IMR-90 (cell line): ENCODE data around the gene MAP2K5. TPM values are rescaled to one million over a fixed set of nuclear protein-coding genes. Genes with fewer than 3 reads are reported as not detected.

Source experiments
- ATAC-seq: fragments of 200-7000 bp; cut with Tn5 transposase; 2 replicates; pipeline ENCODE4 v1.9.1; 2020; ENCODE audit warnings: low read depth, mild to moderate bottlenecking, moderate library complexity
- BruUV-seq: library from RNA; stranded (reverse); fragments of 400-500 nt; replicated peaks from 2 replicates; lab custom pipeline; 2021; lab: Mats Ljungman, UMichigan
- CTCF ChIA-PET: fragments of 300-600 bp; formaldehyde crosslinking; extraction: SDS; loops from one replicate; lab custom pipeline; 2021; ENCODE audit warnings: antibody characterized with exemption; lab: Yijun Ruan, JAX
- POLR2A ChIA-PET: fragments of 300-600 bp; sonication (Branson Sonifier 250); formaldehyde crosslinking; loops from one replicate; lab custom pipeline; 2022; ENCODE audit warnings: antibody characterized with exemption; ENCODE audit not compliant: unreplicated experiment; lab: Charles Lee
- DNase-seq: peaks from one replicate; pipeline ENCODE4 v3.0.0; 2013
- H2AFZ ChIP-seq: replicated peaks from 2 replicates; pipeline ENCODE3; 2013; ENCODE audit warnings: low read length, mild to moderate bottlenecking; ENCODE audit not compliant: poor library complexity
- H2AK5ac ChIP-seq: 2 replicates; pipeline ENCODE4 v1.6.1; 2013; ENCODE audit warnings: low read depth, low read length, inconsistent platforms
- H2AK9ac ChIP-seq: replicated peaks from 2 replicates; pipeline ENCODE3; 2013; ENCODE audit warnings: mild to moderate bottlenecking, low read depth, low read length, moderate library complexity; ENCODE audit not compliant: poor library complexity
- H2BK120ac ChIP-seq: 2 replicates; pipeline ENCODE4 v1.6.1; 2013; ENCODE audit warnings: low read depth, low read length, inconsistent platforms
- H2BK15ac ChIP-seq: 3 replicates; pipeline ENCODE4 v1.6.1; 2013; ENCODE audit warnings: low read depth, low read length, inconsistent platforms
- H2BK20ac ChIP-seq: 2 replicates; pipeline ENCODE4 v1.6.1; 2013; ENCODE audit warnings: low read depth, mild to moderate bottlenecking, inconsistent platforms, low read length, moderate library complexity
- H2BK5ac ChIP-seq: 2 replicates; pipeline ENCODE4 v1.6.1; 2013; ENCODE audit warnings: mild to moderate bottlenecking, low read depth, low read length, inconsistent platforms; ENCODE audit not compliant: poor library complexity, severe bottlenecking
- H3K14ac ChIP-seq: replicated peaks from 2 replicates; pipeline ENCODE4 v1.6.1; 2013; ENCODE audit warnings: low read depth, low read length, inconsistent platforms
- H3K18ac ChIP-seq: 2 replicates; pipeline ENCODE4 v1.6.1; 2013; ENCODE audit warnings: low read depth, low read length, control low read depth
- H3K23ac ChIP-seq: 2 replicates; pipeline ENCODE4 v1.6.1; 2013; ENCODE audit warnings: low read depth, low read length, inconsistent platforms
- H3K27ac ChIP-seq: 2 replicates; pipeline ENCODE4 v1.5.1; 2013; ENCODE audit warnings: mild to moderate bottlenecking, control low read depth, low read length; ENCODE audit not compliant: insufficient read depth
- H3K27me3 ChIP-seq: 2 replicates; pipeline ENCODE4 v1.6.1; 2013; ENCODE audit warnings: low read length; ENCODE audit not compliant: control insufficient read depth, insufficient read depth
- H3K36me3 ChIP-seq: 2 replicates; pipeline ENCODE4 v1.6.1; 2013; ENCODE audit warnings: low read length, mixed read lengths; ENCODE audit not compliant: control insufficient read depth, insufficient read depth
- H3K4ac ChIP-seq: 2 replicates; pipeline ENCODE4 v1.6.1; 2013; ENCODE audit warnings: low read depth, low read length, inconsistent platforms
- H3K4me1 ChIP-seq: 2 replicates; pipeline ENCODE4 v1.6.1; 2013; ENCODE audit warnings: low read length, mixed read lengths; ENCODE audit not compliant: control insufficient read depth, insufficient read depth
- H3K4me2 ChIP-seq: 2 replicates; pipeline ENCODE4 v1.6.1; 2013; ENCODE audit warnings: low read depth, mild to moderate bottlenecking, control low read depth, low read length, moderate library complexity
- H3K4me3 ChIP-seq: 2 replicates; pipeline ENCODE4 v1.5.1; 2013; ENCODE audit warnings: low read depth, mild to moderate bottlenecking, control low read depth, low read length, moderate library complexity; ENCODE audit not compliant: insufficient read depth
- H3K56ac ChIP-seq: 2 replicates; pipeline ENCODE4 v1.6.1; 2013; ENCODE audit warnings: low read length, inconsistent platforms; ENCODE audit not compliant: insufficient read depth; ENCODE audit errors: extremely low read depth
- H3K79me1 ChIP-seq, 2 experiments: 2 replicates each; pipeline ENCODE4 v1.6.1; 2013; ENCODE audit warnings: low read length in 2 of 2, inconsistent platforms in 1 of 2, low read depth in 1 of 2
- H3K9ac ChIP-seq: 2 replicates; pipeline ENCODE4 v1.6.1; 2013; ENCODE audit warnings: low read depth, low read length, control low read depth
- H3K9me1 ChIP-seq: 2 replicates; pipeline ENCODE4 v1.6.1; 2013; ENCODE audit warnings: low read length, inconsistent platforms; ENCODE audit not compliant: insufficient read depth
- H3K9me3 ChIP-seq: 2 replicates; pipeline ENCODE4 v1.6.1; 2013; ENCODE audit warnings: low read length; ENCODE audit not compliant: control insufficient read depth, insufficient read depth
- H4K20me1 ChIP-seq: 2 replicates; pipeline ENCODE4 v1.6.1; 2013; ENCODE audit warnings: low read length, inconsistent platforms; ENCODE audit not compliant: insufficient read depth
- H4K5ac ChIP-seq: 2 replicates; pipeline ENCODE4 v1.6.1; 2013; ENCODE audit warnings: mild to moderate bottlenecking, low read depth, low read length, control low read depth
- H4K8ac ChIP-seq, 2 experiments: 2 replicates each; pipeline ENCODE4 v1.6.1; 2013; ENCODE audit warnings: low read depth in 2 of 2, low read length in 2 of 2, control low read depth in 1 of 2, inconsistent platforms in 1 of 2
- H4K91ac ChIP-seq: 2 replicates; pipeline ENCODE4 v1.6.1; 2013; ENCODE audit warnings: low read depth, low read length, inconsistent platforms; ENCODE audit not compliant: insufficient read depth
- BHLHE40 ChIP-seq: fragments of 150-350 bp; IDR thresholded peaks from 2 replicates; pipeline ENCODE4 v1.6.1; 2016; ENCODE audit warnings: mild to moderate bottlenecking, low read depth, low read length
- CEBPB ChIP-seq: IDR thresholded peaks from 2 replicates; pipeline ENCODE4 v1.6.1; 2012; ENCODE audit warnings: low read depth, low read length, improper control_type of control experiment
- CHD1 ChIP-seq: IDR thresholded peaks from 2 replicates; pipeline ENCODE4 v1.6.1; 2012; ENCODE audit warnings: low read depth, low read length, improper control_type of control experiment
- FOS ChIP-seq: fragments of 150-350 bp; IDR thresholded peaks from 2 replicates; pipeline ENCODE4 v1.6.1; 2016; ENCODE audit warnings: low read depth, low read length
- MAFK ChIP-seq: IDR thresholded peaks from 2 replicates; pipeline ENCODE4 v1.6.1; 2012; ENCODE audit warnings: low read depth, low read length, improper control_type of control experiment
- MAZ ChIP-seq: IDR thresholded peaks from 2 replicates; pipeline ENCODE4 v1.6.1; 2012; ENCODE audit warnings: low read depth, mild to moderate bottlenecking, low read length, improper control_type of control experiment, moderate library complexity, borderline replicate concordance
- MXI1 ChIP-seq: IDR thresholded peaks from 2 replicates; pipeline ENCODE4 v1.6.1; 2012; ENCODE audit warnings: low read depth, mild to moderate bottlenecking, low read length, moderate library complexity, borderline replicate concordance
- NFE2L2 ChIP-seq: fragments of 150-350 bp; IDR thresholded peaks from 2 replicates; pipeline ENCODE4 v1.6.1; 2016; ENCODE audit warnings: low read depth, mild to moderate bottlenecking, low read length
- POLR2A ChIP-seq: IDR thresholded peaks from 2 replicates; pipeline ENCODE4 v1.6.1; 2012; ENCODE audit warnings: mild to moderate bottlenecking, low read depth, low read length
- RAD21 ChIP-seq: IDR thresholded peaks from 2 replicates; pipeline ENCODE4 v1.6.1; 2012; ENCODE audit warnings: low read length, improper control_type of control experiment
- RCOR1 ChIP-seq: IDR thresholded peaks from 2 replicates; pipeline ENCODE4 v1.6.1; 2012; ENCODE audit warnings: mild to moderate bottlenecking, low read length, improper control_type of control experiment; ENCODE audit not compliant: insufficient replicate concordance
- RFX5 ChIP-seq: IDR thresholded peaks from 2 replicates; pipeline ENCODE4 v1.8.0; 2012; ENCODE audit warnings: low read depth, mild to moderate bottlenecking, low read length, moderate library complexity
- SMC3 ChIP-seq: fragments of 150-350 bp; IDR thresholded peaks from 2 replicates; pipeline ENCODE4 v1.6.1; 2016; ENCODE audit warnings: low read depth, mild to moderate bottlenecking, antibody characterized with exemption, low read length, moderate library complexity
- WGBS, 2 experiments: methylation state at CpG; one replicate each; pipeline versions ENCODE4 v1.1.5 to v1.1.7; 2013; ENCODE audit warnings: missing lambda C conversion rate in 2 of 2; ENCODE audit not compliant: insufficient read length in 1 of 2; ENCODE audit errors: extremely low coverage in 2 of 2; 5-methylcytosine and 5-hydroxymethylcytosine counted together
- dilution Hi-C: fragments of 300-500 bp; cut with HindIII; formaldehyde crosslinking; loops from one replicate; pipeline ENCODE4 v1.14.3; 2018; ENCODE audit warnings: low sequenced_read_pairs; ENCODE audit not compliant: unreplicated experiment
- in situ Hi-C: fragments of 300-500 bp; cut with MboI; formaldehyde crosslinking; loops from 3 replicates; pipeline ENCODE4 v1.14.3; 2019; ENCODE audit warnings: low sequenced_read_pairs, inconsistent platforms, mixed read lengths
- intact Hi-C: fragments of 100-400 bp; cut with micrococcal nuclease; formaldehyde crosslinking; loops from 2 replicates; pipeline ENCODE4 v1.10.0; 2022
- polyA plus RNA-seq, 3 experiments: library from polyadenylated mRNA; depleted of rRNA; stranded (reverse); fragments of >200 nt; gene quantifications; 2 replicates each; pipeline ENCODE4 v1.2.3, GENCODE V29; 2012; ENCODE audit warnings: low replicate concordance in 1 of 3
- total RNA-seq: library from RNA; depleted of rRNA; stranded (reverse); fragments of >200 nt; gene quantifications from 2 replicates; pipeline ENCODE4 v1.2.3, GENCODE V29; 2012
- TF ChIP-seq, protein P1 (sequence below): fragments of 150-350 bp; IDR thresholded peaks from 2 replicates; pipeline ENCODE4 v1.6.1; 2017; ENCODE audit warnings: mild to moderate bottlenecking, antibody characterized with exemption, low read length, low read depth
- TF ChIP-seq, protein P2 (sequence below): fragments of 150-350 bp; IDR thresholded peaks from 2 replicates; pipeline ENCODE4 v1.6.1; 2016; ENCODE audit warnings: low read depth, mild to moderate bottlenecking, low read length, moderate library complexity, borderline replicate concordance
- TF ChIP-seq, protein P3 (sequence below): conservative IDR thresholded peaks from 2 replicates; pipeline ENCODE4 v1.5.1; 2012; ENCODE audit warnings: mild to moderate bottlenecking, low read depth, low read length, improper control_type of control experiment

Gene MAP2K5
- total and polyA plus RNA-seq, 2 of the 4 experiments (the other 2 are of a cell fraction): 1.6 to 6.1 TPM

DNA sequence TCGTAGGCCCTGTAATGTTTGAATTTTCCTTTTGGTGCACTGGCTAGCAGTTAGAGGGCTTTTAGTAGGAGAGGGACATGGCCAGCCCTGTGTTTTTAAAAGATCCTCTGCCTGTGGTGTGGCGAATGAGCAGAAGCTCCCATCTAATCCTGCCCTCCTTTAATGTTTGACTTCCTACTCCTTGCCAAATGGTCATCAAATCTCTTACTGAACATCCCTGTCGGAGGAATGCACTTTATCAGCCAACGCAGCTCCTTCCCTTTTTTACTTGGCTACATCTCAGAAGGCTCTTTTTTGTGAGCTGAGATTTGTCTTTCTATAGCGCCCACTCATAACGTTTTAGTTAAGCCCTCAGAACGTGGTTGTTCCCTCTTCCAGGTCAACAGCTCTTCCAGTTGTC lies 44.8 kb downstream of the MAP2K5 start:
- WGBS, 2 experiments: 72% methylated on average over 5 of the region's 7 CpGs; no CpG with 5 or more reads in 1 of the 2 experiments

More for the DNA sequence above, 44.8 kb downstream of the MAP2K5 start:
- Histone ChIP-seq H3K4me1 (no peaks in the 10 kb centered on the region), H4K5ac (no peak overlapping the region), H2BK20ac (no peak overlapping the region), H3K23ac (no peak overlapping the region), H3K4me2 (no peak overlapping the region), H3K79me1 (no peaks in the 10 kb centered on the region), H4K20me1 (no peaks in the 10 kb centered on the region), H2BK5ac (no peak overlapping the region), H3K9me3 (no peaks in the 10 kb centered on the region), H2AFZ (no peak overlapping the region), H4K8ac (no peak overlapping the region), H3K27me3 (no peaks in the 10 kb centered on the region), H3K14ac (no peak overlapping the region), H3K4me3 (no peak overlapping the region), H3K36me3 (peaks cover 12% of the 10 kb centered on the region), H3K9me1 (no peaks in the 10 kb centered on the region), H3K56ac (no peak overlapping the region), H4K91ac (no peak overlapping the region), H2AK9ac (no peak overlapping the region), H2BK120ac (no peak overlapping the region), H3K9ac (no peak overlapping the region), H2AK5ac (no peak overlapping the region), H3K4ac (no peak overlapping the region), H2BK15ac (no peak overlapping the region), H3K18ac (no peak overlapping the region), H3K27ac (no peak overlapping the region)
- ChIA-PET CTCF (no interaction called here), POLR2A (no interaction called here)
- intact Hi-C loops (no loop called here), in situ Hi-C loops (no loop called here), dilution Hi-C loops (no loop called here)
- ATAC-seq: no peak
- BruUV-seq: no TSS peak
- DNase-seq: no peak
- TF ChIP-seq CHD1: no peak
- TF ChIP-seq RCOR1: no peak
- TF ChIP-seq CEBPB: no peak
- no peak for TF ChIP-seq RAD21
- no peak for TF ChIP-seq NFE2L2
- no peak for TF ChIP-seq RFX5
- TF ChIP-seq, protein P1, sequence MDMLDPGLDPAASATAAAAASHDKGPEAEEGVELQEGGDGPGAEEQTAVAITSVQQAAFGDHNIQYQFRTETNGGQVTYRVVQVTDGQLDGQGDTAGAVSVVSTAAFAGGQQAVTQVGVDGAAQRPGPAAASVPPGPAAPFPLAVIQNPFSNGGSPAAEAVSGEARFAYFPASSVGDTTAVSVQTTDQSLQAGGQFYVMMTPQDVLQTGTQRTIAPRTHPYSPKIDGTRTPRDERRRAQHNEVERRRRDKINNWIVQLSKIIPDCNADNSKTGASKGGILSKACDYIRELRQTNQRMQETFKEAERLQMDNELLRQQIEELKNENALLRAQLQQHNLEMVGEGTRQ: no peak
- TF ChIP-seq SMC3: no peak
- no peak for TF ChIP-seq BHLHE40
- no peak for TF ChIP-seq MXI1
- TF ChIP-seq, protein P2, sequence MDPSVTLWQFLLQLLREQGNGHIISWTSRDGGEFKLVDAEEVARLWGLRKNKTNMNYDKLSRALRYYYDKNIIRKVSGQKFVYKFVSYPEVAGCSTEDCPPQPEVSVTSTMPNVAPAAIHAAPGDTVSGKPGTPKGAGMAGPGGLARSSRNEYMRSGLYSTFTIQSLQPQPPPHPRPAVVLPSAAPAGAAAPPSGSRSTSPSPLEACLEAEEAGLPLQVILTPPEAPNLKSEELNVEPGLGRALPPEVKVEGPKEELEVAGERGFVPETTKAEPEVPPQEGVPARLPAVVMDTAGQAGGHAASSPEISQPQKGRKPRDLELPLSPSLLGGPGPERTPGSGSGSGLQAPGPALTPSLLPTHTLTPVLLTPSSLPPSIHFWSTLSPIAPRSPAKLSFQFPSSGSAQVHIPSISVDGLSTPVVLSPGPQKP: no peak
- TF ChIP-seq POLR2A: no peak
- TF ChIP-seq, protein P3, sequence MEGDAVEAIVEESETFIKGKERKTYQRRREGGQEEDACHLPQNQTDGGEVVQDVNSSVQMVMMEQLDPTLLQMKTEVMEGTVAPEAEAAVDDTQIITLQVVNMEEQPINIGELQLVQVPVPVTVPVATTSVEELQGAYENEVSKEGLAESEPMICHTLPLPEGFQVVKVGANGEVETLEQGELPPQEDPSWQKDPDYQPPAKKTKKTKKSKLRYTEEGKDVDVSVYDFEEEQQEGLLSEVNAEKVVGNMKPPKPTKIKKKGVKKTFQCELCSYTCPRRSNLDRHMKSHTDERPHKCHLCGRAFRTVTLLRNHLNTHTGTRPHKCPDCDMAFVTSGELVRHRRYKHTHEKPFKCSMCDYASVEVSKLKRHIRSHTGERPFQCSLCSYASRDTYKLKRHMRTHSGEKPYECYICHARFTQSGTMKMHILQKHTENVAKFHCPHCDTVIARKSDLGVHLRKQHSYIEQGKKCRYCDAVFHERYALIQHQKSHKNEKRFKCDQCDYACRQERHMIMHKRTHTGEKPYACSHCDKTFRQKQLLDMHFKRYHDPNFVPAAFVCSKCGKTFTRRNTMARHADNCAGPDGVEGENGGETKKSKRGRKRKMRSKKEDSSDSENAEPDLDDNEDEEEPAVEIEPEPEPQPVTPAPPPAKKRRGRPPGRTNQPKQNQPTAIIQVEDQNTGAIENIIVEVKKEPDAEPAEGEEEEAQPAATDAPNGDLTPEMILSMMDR: no peak
- no peak for TF ChIP-seq MAZ
- no peak for TF ChIP-seq MAFK
- no peak for TF ChIP-seq FOS
